K562 (cell line): ENCODE data around the gene RGS17. TPM values are rescaled to one million over a fixed set of nuclear protein-coding genes. Genes with fewer than 3 reads are reported as not detected.

Experiments used
- ARID2 ChIP-seq: fragments of 450-650 bp; IDR thresholded peaks from 2 replicates; pipeline ENCODE4 v1.6.1; 2017; ENCODE audit warnings: antibody characterized with exemption, mild to moderate bottlenecking
- BACH1 ChIP-seq: fragments of 200-800 bp; sonication (Bioruptor generic); IDR thresholded peaks from 2 replicates; pipeline ENCODE4 v1.6.1; 2016; ENCODE audit warnings: missing genetic modification characterization, missing compliant biosample characterization
- CTCF ChIP-seq, 3 experiments: IDR thresholded peaks in 2 of 3; conservative IDR thresholded peaks in 1 of 3; 2 replicates each; pipeline ENCODE4 v1.5.1; 2011 to 2012; ENCODE audit warnings: low read length in 3 of 3, mild to moderate bottlenecking in 3 of 3, control low read depth in 2 of 3, improper control_type of control experiment in 1 of 3, inconsistent platforms in 1 of 3, low read depth in 1 of 3, mixed read lengths in 1 of 3, moderate library complexity in 1 of 3; ENCODE audit not compliant: insufficient read depth in 2 of 3
- ESRRA ChIP-seq: fragments of 450-650 bp; IDR thresholded peaks from 2 replicates; pipeline ENCODE4 v1.6.1; 2014; ENCODE audit warnings: low read depth, mild to moderate bottlenecking, moderate library complexity, borderline replicate concordance
- EWSR1 ChIP-seq: fragments of 450-650 bp; IDR thresholded peaks from 2 replicates; pipeline ENCODE4 v1.6.1; 2018; ENCODE audit warnings: borderline replicate concordance, mild to moderate bottlenecking, low read depth, moderate library complexity; ENCODE audit not compliant: partially characterized antibody
- FOXM1 ChIP-seq, 2 experiments: fragments of 450-650 bp in 1 of 2; sonication (generic) in 1 of 2; formaldehyde crosslinking in 1 of 2; IDR thresholded peaks; 2 replicates each; pipeline versions ENCODE4 v1.6.1 to v1.9.0; 2017 to 2022; ENCODE audit warnings: low read depth in 2 of 2, mild to moderate bottlenecking in 2 of 2, missing genetic modification reagents in 1 of 2, moderate library complexity in 1 of 2
- HCFC1 ChIP-seq: IDR thresholded peaks from 2 replicates; pipeline ENCODE4 v1.6.1; 2012; ENCODE audit warnings: low read depth, low read length, improper control_type of control experiment
- HMBOX1 ChIP-seq: sonication (generic); IDR thresholded peaks from 2 replicates; pipeline ENCODE4 v1.6.1; 2016
- HMGN3 ChIP-seq: IDR thresholded peaks from 2 replicates; pipeline ENCODE4 v1.6.1; 2011; ENCODE audit warnings: borderline replicate concordance, low read depth, mild to moderate bottlenecking, mixed read lengths, low read length; ENCODE audit not compliant: insufficient read length; ENCODE audit errors: extremely low read depth
- KDM2B ChIP-seq: fragments of 250-450 bp; sonication (Bioruptor Pico); IDR thresholded peaks from 2 replicates; pipeline ENCODE4 v1.8.0; 2021; ENCODE audit warnings: mild to moderate bottlenecking, moderate library complexity
- OTX1 ChIP-seq: fragments of 450-650 bp; formaldehyde crosslinking; IDR thresholded peaks from 2 replicates; pipeline ENCODE4 v1.4.0; 2022; ENCODE audit warnings: mild to moderate bottlenecking
- RBM17 ChIP-seq: fragments of 200-400 bp; formaldehyde crosslinking; IDR thresholded peaks from 2 replicates; pipeline ENCODE4 v1.6.1; 2017; ENCODE audit warnings: low read depth, mild to moderate bottlenecking, low read length, borderline replicate concordance
- TAF9B ChIP-seq: fragments of 450-650 bp; IDR thresholded peaks from 2 replicates; pipeline ENCODE4 v1.6.1; 2018; ENCODE audit warnings: mild to moderate bottlenecking; ENCODE audit not compliant: partially characterized antibody
- TEAD2 ChIP-seq: fragments of 450-650 bp; IDR thresholded peaks from 2 replicates; pipeline ENCODE4 v1.6.1; 2016; ENCODE audit warnings: missing genetic modification characterization, control low read depth, missing compliant biosample characterization
- TEAD4 ChIP-seq, 2 experiments: sonication (generic) in 1 of 2; formaldehyde crosslinking in 1 of 2; IDR thresholded peaks; 2 replicates each; pipeline versions ENCODE4 v1.6.1 to v1.8.0; 2012 to 2022; ENCODE audit warnings: borderline replicate concordance in 1 of 2, inconsistent platforms in 1 of 2, low read length in 1 of 2, mild to moderate bottlenecking in 1 of 2, missing genetic modification reagents in 1 of 2
- TGIF2 ChIP-seq: sonication (generic); formaldehyde crosslinking; IDR thresholded peaks from 2 replicates; pipeline ENCODE4 v1.8.1; 2022; ENCODE audit warnings: mild to moderate bottlenecking, missing genetic modification reagents, moderate library complexity
- ZBTB43 ChIP-seq: sonication (generic); formaldehyde crosslinking; IDR thresholded peaks from 2 replicates; pipeline ENCODE4 v1.8.0; 2023; ENCODE audit warnings: mild to moderate bottlenecking, missing genetic modification reagents
- ZNF175 ChIP-seq: fragments of 200-800 bp; sonication (Bioruptor generic); IDR thresholded peaks from 2 replicates; pipeline ENCODE4 v1.6.1; 2016; ENCODE audit warnings: low read depth, mild to moderate bottlenecking, missing genetic modification characterization, missing compliant biosample characterization
- ZNF263 ChIP-seq: sonication (generic); formaldehyde crosslinking; IDR thresholded peaks from 2 replicates; pipeline ENCODE4 v1.8.0; 2022; ENCODE audit warnings: mild to moderate bottlenecking, missing genetic modification reagents, borderline replicate concordance
- ZNF518B ChIP-seq: fragments of 250-450 bp; sonication (Bioruptor Pico); IDR thresholded peaks from 2 replicates; pipeline ENCODE4 v1.5.0; 2021; ENCODE audit warnings: mild to moderate bottlenecking, moderate library complexity
- polyA plus RNA-seq, 8 experiments: library from polyadenylated mRNA; depleted of rRNA in 4 of 8; stranded (reverse) in 5 of 8; unstranded in 3 of 8; fragments of >200 nt; fragmentation: Nextera tagmentation in 2 of 8; fragmentation: Illumina TruSeq in 1 of 8; extraction: Ambion mirVana in 2 of 8; extraction: Trizol in 1 of 8; gene quantifications; 2 replicates each; pipeline versions ENCODE4 v1.2.1 to v1.2.3, GENCODE V29; 2011 to 2014; ENCODE audit warnings: inconsistent platforms in 1 of 8, missing spikeins in 1 of 8
- total RNA-seq, 7 experiments: library from RNA; depleted of rRNA in 6 of 7; stranded (reverse); fragments of >200 nt in 6 of 7; fragmentation: Illumina TruSeq in 2 of 7; extraction: Trizol in 2 of 7; gene quantifications; 2 replicates each; pipeline versions ENCODE4 v1.2.1 to v1.2.3, GENCODE V29; 2011 to 2021; ENCODE audit warnings: low replicate concordance in 1 of 7

The RGS17 gene
- total and polyA plus RNA-seq, 9 of the 15 experiments (the other 6 are each of a cell fraction or from before 2014, with no cell fraction given), result 0.01 to 0.14 (median 0.08) TPM; not detected in 6

- TF ChIP-seq ZNF175 (no peak), HCFC1 (no peak), HMGN3 (no peak), TGIF2 (CRISPR knock-in tag) (no peak), ZNF518B (CRISPR knock-in tag) (no peak), ZBTB43 (CRISPR knock-in tag) (no peak), TEAD2 (no peak), EWSR1 (no peak), ZNF263 (CRISPR knock-in tag) (no peak), TEAD4 (IDR thresholded peaks at IDR 0.05; ENCODE audit: low read length) (no peak), TEAD4 (CRISPR knock-in tag; IDR thresholded peaks at IDR 0.05; ENCODE audit: borderline replicate concordance) (no peak), ESRRA (no peak), CTCF (IDR thresholded peaks at IDR 0.05 in 2 of 3, conservative IDR thresholded peaks at IDR 0.05 in 1 of 3; ENCODE audit: insufficient read depth in 2 of 3, low read depth in 1 of 3, low read length in 3 of 3) (no peak), OTX1 (CRISPR knock-in tag) (0 out of 2 replicates have a peak, but pooled peaks have one; percentile 20), RBM17 (no peak), ARID2 (peak; percentile 51; the same call in 1 of the 2 replicates), FOXM1 (IDR thresholded peaks at IDR 0.05; ENCODE audit: low read depth) (no peak), FOXM1 (CRISPR knock-in tag; IDR thresholded peaks at IDR 0.05; ENCODE audit: low read depth) (0 out of 2 replicates have a peak, but pooled peaks have one; percentile 8), TAF9B (no peak), BACH1 (tag) (no peak), HMBOX1 (peak; percentile 39; the same call in 1 of the 2 replicates), KDM2B (no peak)
Measured at GRCh38 chr6:152984513-152984872, 146.6 kb downstream of the RGS17 start (continued).
